HUES6 (cell line): ENCODE data around the gene PBX1.

Source experiments
- H3K27ac ChIP-seq: 2 replicates; pipeline ENCODE4 v1.7.0; 2013; ENCODE audit warnings: low read depth, mild to moderate bottlenecking, low read length, inconsistent platforms
- H3K27me3 ChIP-seq: 2 replicates; pipeline ENCODE4 v1.6.1; 2013; ENCODE audit warnings: low read length; ENCODE audit not compliant: control insufficient read depth, insufficient read depth
- H3K36me3 ChIP-seq: 2 replicates; pipeline ENCODE4 v1.6.1; 2013; ENCODE audit warnings: low read length; ENCODE audit not compliant: control insufficient read depth, insufficient read depth
- H3K4me1 ChIP-seq: 2 replicates; pipeline ENCODE4 v1.6.1; 2013; ENCODE audit warnings: low read length; ENCODE audit not compliant: control insufficient read depth, insufficient read depth
- H3K4me3 ChIP-seq: 2 replicates; pipeline ENCODE4 v1.5.1; 2013; ENCODE audit warnings: low read depth, low read length
- H3K9ac ChIP-seq: one replicate; pipeline ENCODE4 v1.6.1; 2013; ENCODE audit warnings: mild to moderate bottlenecking, low read length
- H3K9me3 ChIP-seq: 2 replicates; pipeline ENCODE4 v1.6.1; 2013; ENCODE audit warnings: low read depth, low read length; ENCODE audit not compliant: control insufficient read depth, insufficient read depth

Gene PBX1

DNA sequence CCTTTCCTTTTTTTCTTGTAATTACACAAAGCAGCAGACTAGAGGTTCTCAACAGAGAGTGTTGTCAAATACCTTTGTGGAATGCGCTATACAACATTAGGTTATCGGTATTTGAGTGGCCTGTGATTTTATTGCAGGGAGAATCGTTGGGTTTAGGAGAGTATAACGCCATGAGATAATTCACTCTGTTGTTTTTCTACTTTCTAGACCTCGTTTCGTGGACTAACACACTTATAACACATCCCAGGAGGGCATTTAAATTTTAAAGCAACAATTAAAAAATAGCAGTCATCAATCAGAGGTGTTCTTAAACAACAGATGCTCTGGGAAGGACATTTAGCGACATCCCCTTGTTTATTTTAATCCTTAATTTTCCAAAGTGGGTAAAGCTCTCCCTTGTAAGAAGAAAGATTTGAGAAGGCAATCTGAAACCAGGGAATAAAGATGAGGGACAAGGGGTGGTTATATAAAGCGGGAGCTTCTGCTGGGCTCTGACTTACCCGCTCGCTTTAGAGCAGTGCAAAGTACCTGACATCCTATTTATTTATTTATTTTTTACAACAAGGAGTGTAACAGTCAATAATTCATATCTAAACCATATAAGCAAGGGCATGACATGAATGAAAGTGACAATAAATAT, 4.9 kb downstream of the PBX1 start:
- Histone ChIP-seq H3K4me3 (peak overlapping the region; percentile 95), H3K27me3 (no peaks in the 10 kb centered on the region), H3K9me3 (no peaks in the 10 kb centered on the region), H3K27ac (no peak overlapping the region; the same call in 1 of the 2 replicates), H3K9ac (no peak overlapping the region), H3K36me3 (peaks cover 8% of the 10 kb centered on the region; the same call in 1 of the 2 replicates), H3K4me1 (peaks cover 58% of the 10 kb centered on the region)

DNA sequence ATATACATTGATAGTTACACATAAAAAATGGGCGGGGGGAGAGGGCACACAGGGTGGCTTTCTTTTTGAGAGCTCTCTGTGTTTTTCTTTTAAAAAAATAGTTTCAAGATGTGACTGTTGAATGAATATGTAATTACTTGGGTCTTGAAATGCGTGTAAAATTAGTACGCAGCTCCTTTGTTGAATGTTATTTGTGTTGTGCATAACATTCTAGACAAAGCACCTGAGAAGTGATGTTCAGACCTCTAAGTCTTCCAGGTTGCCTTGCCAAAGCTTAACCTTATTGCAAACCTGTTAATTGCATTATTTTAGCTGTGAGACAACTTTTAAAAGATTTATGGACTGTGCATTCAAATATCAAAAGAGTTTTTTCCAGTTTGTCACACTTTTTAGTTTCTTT, 5.4 kb downstream of the PBX1 start:
- Histone ChIP-seq H3K9me3 (no peaks in the 10 kb centered on the region), H3K4me1 (peaks cover 58% of the 10 kb centered on the region), H3K27ac (no peak overlapping the region), H3K36me3 (peaks cover 8% of the 10 kb centered on the region; the same call in 1 of the 2 replicates), H3K27me3 (no peaks in the 10 kb centered on the region), H3K4me3 (peak overlapping the region; percentile 95; the same call in 1 of the 2 replicates), H3K9ac (no peak overlapping the region)

DNA sequence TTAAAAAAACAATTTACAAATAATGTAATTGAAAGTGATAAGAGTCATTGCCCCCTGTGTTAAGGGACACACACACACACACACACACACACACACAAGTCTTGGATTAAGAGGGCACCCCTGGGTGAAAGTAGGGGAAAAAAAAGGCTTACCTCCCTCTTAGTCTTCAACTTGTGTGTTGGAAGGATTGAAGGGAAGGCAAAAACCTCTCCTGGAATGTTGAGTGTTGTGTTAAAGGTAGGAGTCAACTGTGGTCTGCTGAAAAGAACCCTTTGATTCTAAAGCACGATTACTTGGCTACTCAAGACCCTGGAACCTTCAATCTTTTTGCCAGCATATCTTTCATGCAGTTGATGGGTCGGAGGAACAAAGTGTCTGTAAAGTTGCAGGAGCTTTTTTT, 6.4 kb downstream of the PBX1 start:
- Histone ChIP-seq H3K4me3 (peak overlapping the region; percentile 7), H3K4me1 (peaks cover 58% of the 10 kb centered on the region), H3K9ac (peak overlapping the region; percentile 38), H3K36me3 (peaks cover 16% of the 10 kb centered on the region), H3K27me3 (no peaks in the 10 kb centered on the region), H3K27ac (0 out of 2 replicates have a peak overlapping the region, but pooled peaks have one; percentile 23), H3K9me3 (no peaks in the 10 kb centered on the region)

DNA sequence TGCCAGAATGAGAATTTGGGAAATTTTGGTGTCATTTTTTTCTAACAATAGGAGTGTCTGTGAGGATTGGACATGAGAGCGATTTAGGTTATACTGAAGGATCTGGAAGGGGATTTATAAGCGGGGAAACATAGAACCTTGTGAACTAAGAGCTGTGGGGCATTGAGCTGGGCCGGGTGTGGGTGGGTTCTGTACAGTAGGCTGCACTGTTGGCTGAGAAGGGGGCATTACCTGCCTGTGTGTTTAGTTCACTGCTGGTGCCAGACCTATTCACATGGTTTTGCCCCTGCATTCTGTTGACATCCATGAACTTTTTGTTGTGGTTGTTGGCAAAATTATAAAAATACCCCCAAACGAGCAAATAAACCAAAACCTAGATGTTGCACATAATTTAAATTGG, 8.8 kb downstream of the PBX1 start:
- no peaks in the 10 kb centered on the region for H3K9me3 ChIP-seq
- H3K36me3 ChIP-seq = peaks cover 27% of the 10 kb centered on the region
- no peak overlapping the region for H3K9ac ChIP-seq
- no peaks in the 10 kb centered on the region for H3K27me3 ChIP-seq
- H3K4me1 ChIP-seq = peaks cover 60% of the 10 kb centered on the region
- H3K4me3 ChIP-seq = no peak overlapping the region
- H3K27ac ChIP-seq = no peak overlapping the region

DNA sequence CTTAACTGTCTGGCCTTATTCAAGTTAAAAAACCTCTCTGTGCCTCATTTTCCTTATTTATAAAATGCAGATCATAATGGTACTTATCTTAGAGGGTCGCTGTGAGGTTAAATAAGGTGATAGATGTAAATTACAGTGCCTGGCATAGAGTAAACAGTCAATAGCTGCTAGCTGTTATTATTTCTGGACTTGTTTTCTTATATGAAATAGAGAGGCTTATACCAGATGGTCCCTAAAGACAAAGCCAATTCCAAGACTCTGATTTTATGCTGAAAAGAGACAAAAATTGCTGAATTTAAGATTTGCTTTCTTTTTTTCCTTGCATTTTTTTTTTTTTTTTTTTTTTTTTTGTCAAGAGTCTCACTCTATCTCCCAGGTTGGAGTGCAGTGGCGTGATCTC, 10.3 kb downstream of the PBX1 start:
- no peak overlapping the region for H3K9ac ChIP-seq
- no peaks in the 10 kb centered on the region for H3K9me3 ChIP-seq
- H3K4me1 ChIP-seq = peaks cover 53% of the 10 kb centered on the region
- H3K27me3 ChIP-seq = no peaks in the 10 kb centered on the region
- no peak overlapping the region for H3K27ac ChIP-seq
- H3K36me3 ChIP-seq = peaks cover 24% of the 10 kb centered on the region
- no peak overlapping the region for H3K4me3 ChIP-seq

DNA sequence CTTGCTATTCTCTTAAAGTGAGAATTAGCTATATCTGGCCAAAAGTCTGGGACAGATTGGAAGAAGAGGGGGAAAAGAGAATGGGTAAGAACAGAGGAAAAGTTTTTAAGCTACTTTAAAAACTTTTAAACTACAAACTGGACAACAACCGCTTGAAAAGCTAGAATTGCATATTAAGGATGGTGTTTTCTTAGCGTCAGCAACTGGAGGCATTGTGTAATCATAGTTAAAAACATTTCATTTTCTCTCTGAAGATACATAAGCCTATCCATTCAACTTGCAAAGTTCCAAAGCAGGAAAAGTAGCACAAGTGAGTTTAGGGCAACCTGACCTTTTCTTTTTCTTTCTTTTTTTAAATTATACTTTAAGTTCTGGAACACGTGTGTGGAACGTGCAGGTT, 10.9 kb downstream of the PBX1 start:
- Histone ChIP-seq H3K9ac (no peak overlapping the region), H3K4me3 (no peak overlapping the region), H3K36me3 (peaks cover 24% of the 10 kb centered on the region), H3K27me3 (no peaks in the 10 kb centered on the region), H3K4me1 (peaks cover 51% of the 10 kb centered on the region), H3K9me3 (no peaks in the 10 kb centered on the region), H3K27ac (no peak overlapping the region)

DNA sequence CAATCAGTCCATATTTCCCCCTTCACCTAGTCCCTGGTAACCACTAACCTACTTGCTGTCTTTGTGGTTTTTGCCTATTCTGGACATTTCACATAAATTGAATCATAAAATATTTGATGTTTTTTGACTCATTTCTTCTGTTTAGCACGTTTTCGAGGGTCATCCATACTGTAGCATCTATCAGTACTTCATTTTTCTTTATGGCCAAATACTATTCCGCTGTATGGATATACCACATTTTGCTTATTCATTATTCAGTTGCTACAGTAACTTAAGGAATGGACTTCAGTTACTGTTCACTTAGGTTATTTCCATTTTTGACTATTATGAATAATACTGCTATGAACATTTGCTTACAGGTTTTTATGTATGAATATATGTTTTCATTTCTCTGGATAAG, 12.3 kb downstream of the PBX1 start:
- Histone ChIP-seq H3K36me3 (peaks cover 24% of the 10 kb centered on the region), H3K4me3 (no peak overlapping the region), H3K4me1 (peaks cover 50% of the 10 kb centered on the region), H3K9ac (no peak overlapping the region), H3K27ac (no peak overlapping the region), H3K27me3 (no peaks in the 10 kb centered on the region), H3K9me3 (no peaks in the 10 kb centered on the region)

DNA sequence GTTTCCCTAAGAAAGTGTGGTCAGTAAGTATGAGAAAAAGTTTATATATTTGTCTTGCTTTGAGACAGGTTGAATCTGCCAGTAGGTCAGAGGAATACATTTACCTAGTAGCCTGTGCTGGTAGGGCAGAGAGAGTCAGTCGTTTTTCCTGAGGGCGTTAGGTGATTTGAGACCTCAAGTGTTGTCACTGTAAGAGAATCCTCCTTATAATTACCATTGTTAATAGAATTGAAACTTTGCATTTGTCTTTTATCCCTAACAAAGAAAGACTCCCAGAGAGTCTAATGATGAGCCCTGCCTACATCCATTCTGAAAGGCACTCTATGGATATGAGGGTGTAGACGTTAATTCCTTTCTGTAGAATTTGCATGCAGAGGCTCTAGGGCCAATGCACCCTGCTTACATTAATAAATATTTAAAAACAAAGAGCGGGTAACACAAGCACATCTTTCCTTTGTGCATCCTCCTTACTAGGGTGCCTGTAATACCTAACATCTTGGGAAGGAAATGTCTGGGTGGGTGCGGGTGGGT, 16.4 kb downstream of the PBX1 start:
- H3K9ac ChIP-seq = no peak overlapping the region
- H3K27me3 ChIP-seq = no peaks in the 10 kb centered on the region
- peaks cover 66% of the 10 kb centered on the region for H3K4me1 ChIP-seq
- H3K36me3 ChIP-seq = peaks cover 13% of the 10 kb centered on the region
- H3K4me3 ChIP-seq = peak overlapping the region; percentile 60
- H3K27ac ChIP-seq = peak overlapping the region; percentile 52; the same call in 1 of the 2 replicates
- no peaks in the 10 kb centered on the region for H3K9me3 ChIP-seq

DNA sequence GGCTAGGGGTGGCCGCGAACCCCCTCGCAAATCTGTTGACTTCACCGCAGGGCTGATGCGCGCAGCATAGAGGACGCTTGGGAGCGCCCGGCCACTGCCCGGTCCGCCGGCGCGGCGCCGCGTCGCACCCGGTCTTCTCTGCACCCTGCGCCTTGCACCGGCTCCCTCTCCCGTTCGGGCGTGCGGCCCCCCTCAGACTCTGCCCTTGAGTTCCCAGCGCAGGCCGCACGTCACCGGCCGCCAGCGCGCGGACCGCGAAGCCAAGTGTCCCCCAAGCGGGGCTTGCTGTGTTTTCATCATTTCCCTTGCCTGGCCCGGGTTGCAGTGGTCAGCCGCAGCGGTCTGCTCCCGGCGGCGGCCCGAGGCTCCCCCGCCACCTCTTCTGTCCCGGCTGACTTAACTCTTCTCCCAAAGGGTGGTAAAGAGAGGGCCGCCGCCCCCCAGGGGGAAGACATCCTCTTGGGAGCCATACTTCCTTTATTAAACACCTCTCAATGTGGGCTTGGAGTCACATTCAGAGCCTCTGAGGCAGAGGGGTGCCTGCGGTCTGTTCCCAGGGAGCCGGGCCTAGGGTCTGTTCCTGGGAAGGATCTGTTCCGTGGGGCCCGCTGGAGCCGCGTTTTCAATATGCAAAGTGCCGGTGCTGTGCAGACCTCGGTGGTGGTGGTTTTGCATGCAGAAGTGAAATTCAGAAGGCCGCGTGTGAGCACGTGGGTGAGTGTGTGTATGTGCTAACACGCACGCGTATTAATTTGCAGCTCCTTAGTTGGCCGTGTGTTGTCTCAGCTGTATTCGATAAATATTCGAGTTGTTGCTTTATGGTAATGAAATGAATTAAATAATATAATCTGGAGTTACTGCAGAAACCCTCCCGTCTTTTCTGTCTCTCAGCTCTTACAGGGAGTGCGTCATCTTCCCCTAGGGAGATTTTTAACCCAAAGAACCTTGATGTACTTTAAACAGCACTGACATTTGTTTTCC, 17.6 kb downstream of the PBX1 start:
- Histone ChIP-seq H3K4me3 (peak overlapping the region; percentile 60), H3K9ac (peak overlapping the region; percentile 86), H3K27me3 (no peaks in the 10 kb centered on the region), H3K27ac (peak overlapping the region; percentile 87), H3K4me1 (peaks cover 66% of the 10 kb centered on the region), H3K36me3 (peaks cover 3% of the 10 kb centered on the region), H3K9me3 (no peaks in the 10 kb centered on the region)

DNA sequence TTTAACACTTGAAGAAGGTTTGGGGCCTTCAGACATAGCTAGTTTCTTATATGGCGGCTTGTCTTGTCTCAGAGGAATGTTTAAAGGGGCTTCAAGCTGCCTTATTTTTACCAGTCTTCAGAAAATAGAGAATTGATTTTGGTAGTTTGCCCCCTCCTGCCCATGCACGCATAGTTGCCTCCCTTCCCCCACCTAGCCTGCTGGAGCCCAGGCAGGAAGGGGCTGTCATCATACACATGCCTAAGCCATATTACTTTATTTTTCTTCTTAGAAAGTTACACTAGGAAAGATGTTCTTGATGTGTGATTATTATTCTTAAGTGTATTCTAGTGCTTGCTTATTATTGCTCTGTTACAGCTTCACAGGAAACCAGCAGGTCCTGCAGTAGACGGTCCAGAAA, 18.3 kb downstream of the PBX1 start:
- peaks cover 2% of the 10 kb centered on the region; the same call in 1 of the 2 replicates for H3K36me3 ChIP-seq
- H3K27me3 ChIP-seq = no peaks in the 10 kb centered on the region
- H3K9ac ChIP-seq = peak overlapping the region; percentile 86
- peaks cover 62% of the 10 kb centered on the region for H3K4me1 ChIP-seq
- no peaks in the 10 kb centered on the region for H3K9me3 ChIP-seq
- peak overlapping the region; percentile 27; the same call in 1 of the 2 replicates for H3K27ac ChIP-seq
- H3K4me3 ChIP-seq = peak overlapping the region; percentile 60; the same call in 1 of the 2 replicates
